Colonic mucosa (tissue), 4 donors: ENCODE data around the gene PPDPF. TPM values are rescaled to one million over a fixed set of nuclear protein-coding genes. Genes with fewer than 3 reads are reported as not detected.

ENCODE experiments used
- DNase-seq: peaks from one replicate; pipeline ENCODE4 v3.0.0-alpha.2; 2020
- H3K27ac ChIP-seq: fragments of 200-600 bp; one replicate; pipeline ENCODE4 v1.8.0; 2021
- H3K27me3 ChIP-seq: fragments of 200-600 bp; one replicate; pipeline ENCODE4 v1.8.0; 2021
- H3K36me3 ChIP-seq: fragments of 200-600 bp; one replicate; pipeline ENCODE4 v1.8.0; 2021
- H3K4me1 ChIP-seq: fragments of 200-600 bp; one replicate; pipeline ENCODE4 v1.8.0; 2021; ENCODE audit warnings: mild to moderate bottlenecking
- H3K4me3 ChIP-seq: fragments of 200-600 bp; one replicate; pipeline ENCODE4 v1.8.0; 2021
- H3K9ac ChIP-seq, 2 donors: one replicate each; pipeline ENCODE4 v1.7.0; 2013; ENCODE audit warnings: control low read depth in 2 of 2, low read depth in 2 of 2, low read length in 2 of 2
- H3K9me3 ChIP-seq: fragments of 200-600 bp; one replicate; pipeline ENCODE4 v1.8.0; 2021
- CTCF ChIP-seq: fragments of 200-600 bp; IDR thresholded peaks from one replicate; pipeline ENCODE4 v1.8.0; 2022; ENCODE audit warnings: antibody characterized with exemption, mild to moderate bottlenecking
- intact Hi-C: fragments of 100-400 bp; cut with DNase I; formaldehyde crosslinking; loops from one replicate; pipeline ENCODE4 v1.14.1; 2022
- total RNA-seq, 2 donors: library from RNA; stranded (reverse); fragmentation: NEBNext Ultra II Directional in 1 of 2; extraction: Animal tissue kit (Norgen Biotek cat#: 25700) in 1 of 2; gene quantifications; one replicate each; pipeline ENCODE4 v1.2.1, GENCODE V29; 2021
- donor health status: healthy.
- donor health status: DM: no; HTN: no; CAD: no.
- donor health status: DM: no; HTN: no; CAD: no.

PPDPF gene
- total RNA-seq, 2 donors from 2014 or later: 561 to 634 TPM

- H3K27me3 ChIP-seq: peaks cover 26% of the 10 kb centered on the region
- H3K4me1 ChIP-seq: peaks cover 3% of the 10 kb centered on the region
- intact Hi-C loops: no loop called here
- no peak overlapping the region for H3K4me3 ChIP-seq
- no peaks in the 10 kb centered on the region for H3K9me3 ChIP-seq
- H3K36me3 ChIP-seq: no peaks in the 10 kb centered on the region
- H3K27ac ChIP-seq: no peak overlapping the region
- TF ChIP-seq CTCF: no peak
- H3K9ac ChIP-seq: no peak overlapping the region
- DNase-seq: no peak
Observed at GRCh38 chr20:63494084-63494419, 26.5 kb upstream of the PPDPF start.

GRCh38 chr20:63494420-63495166 is 26.0 kb upstream of the PPDPF start:
- peaks cover 30% of the 10 kb centered on the region for H3K27me3 ChIP-seq
- H3K36me3 ChIP-seq: no peaks in the 10 kb centered on the region
- no peak overlapping the region for H3K27ac ChIP-seq
- intact Hi-C loops: no loop called here
- TF ChIP-seq CTCF: no peak
- H3K9me3 ChIP-seq: no peaks in the 10 kb centered on the region
- no peak overlapping the region for H3K9ac ChIP-seq
- peaks cover 3% of the 10 kb centered on the region for H3K4me1 ChIP-seq
- H3K4me3 ChIP-seq: no peak overlapping the region
- DNase-seq: no peak

GRCh38 chr20:63495167-63495720 is 25.3 kb upstream of the PPDPF start:
- H3K27me3 ChIP-seq: peaks cover 36% of the 10 kb centered on the region
- no peak for TF ChIP-seq CTCF

GRCh38 chr20:63495741-63496595 is 24.6 kb upstream of the PPDPF start:
- Histone ChIP-seq H3K4me1 (peaks cover 3% of the 10 kb centered on the region), H3K36me3 (no peaks in the 10 kb centered on the region), H3K27ac (no peak overlapping the region), H3K9ac (no peak overlapping the region), H3K27me3 (peaks cover 40% of the 10 kb centered on the region), H3K9me3 (no peaks in the 10 kb centered on the region), H3K4me3 (peak overlapping the region; percentile 8)
- peak; percentile 92 for TF ChIP-seq CTCF
- intact Hi-C loops: no loop called here
- peak; percentile 68 for DNase-seq

More at GRCh38 chr20:63495167-63495720, 25.3 kb upstream of the PPDPF start:
- Histone ChIP-seq H3K4me1 (peaks cover 3% of the 10 kb centered on the region), H3K4me3 (no peak overlapping the region), H3K27ac (no peak overlapping the region), H3K9me3 (no peaks in the 10 kb centered on the region), H3K36me3 (no peaks in the 10 kb centered on the region), H3K9ac (no peak overlapping the region)
- intact Hi-C loops: no loop called here
- no peak for DNase-seq

GRCh38 chr20:63496596-63497120 is 23.9 kb upstream of the PPDPF start:
- no peak overlapping the region for H3K27ac ChIP-seq
- no peak overlapping the region for H3K9ac ChIP-seq
- peak overlapping the region; percentile 8 for H3K4me3 ChIP-seq
- H3K9me3 ChIP-seq: no peaks in the 10 kb centered on the region
- H3K4me1 ChIP-seq: peaks cover 3% of the 10 kb centered on the region
- intact Hi-C loops: no loop called here
- H3K27me3 ChIP-seq: peaks cover 40% of the 10 kb centered on the region
- H3K36me3 ChIP-seq: no peaks in the 10 kb centered on the region
- DNase-seq: no peak
- no peak for TF ChIP-seq CTCF
